ENCODE measurements around the gene CCDC32.

CCDC32 gene

GRCh38 chr15:40511472-40512133 is 53.2 kb downstream of the CCDC32 start:
- no peak for DNase-seq

- DNase-seq = peak in 1 of 2 experiments; percentile 7
Measured at GRCh38 chr15:40511093-40511471, 53.8 kb downstream of the CCDC32 start.

GRCh38 chr15:40510201-40510600 is 54.6 kb downstream of the CCDC32 start:
- no peak for DNase-seq

GRCh38 chr15:40508216-40508615 is 56.6 kb downstream of the CCDC32 start:
- no peak for DNase-seq

- DNase-seq = peak; percentile 63 to 64
Measured at GRCh38 chr15:40506964-40507571, 57.8 kb downstream of the CCDC32 start.

All from stimulated activated CD4-positive, alpha-beta T cell treated with anti-CD3 and anti-CD28 coated beads, Interleukin-4, amount 100 ng/mL, for 4 hours (primary cell).